Vagina (tissue), 2 donors: ENCODE data around the gene PDE4A.

Experiments used
- POLR2A ChIP-seq, 2 donors: fragments of 450-650 bp; IDR thresholded peaks; one replicate each; pipeline ENCODE4 v1.6.1; 2017; ENCODE audit warnings: antibody characterized with exemption in 2 of 2, mild to moderate bottlenecking in 2 of 2, moderate library complexity in 2 of 2
- TF ChIP-seq, protein P1 (sequence below), 3 experiments: fragments of 450-650 bp in 2 of 3; fragments of 200-600 bp in 1 of 3; sonication (generic) in 1 of 3; IDR thresholded peaks; one replicate each; pipeline ENCODE4 v1.5.1; 2017 to 2019; ENCODE audit warnings: antibody characterized with exemption in 3 of 3, mild to moderate bottlenecking in 2 of 3, moderate library complexity in 2 of 3

DNA sequence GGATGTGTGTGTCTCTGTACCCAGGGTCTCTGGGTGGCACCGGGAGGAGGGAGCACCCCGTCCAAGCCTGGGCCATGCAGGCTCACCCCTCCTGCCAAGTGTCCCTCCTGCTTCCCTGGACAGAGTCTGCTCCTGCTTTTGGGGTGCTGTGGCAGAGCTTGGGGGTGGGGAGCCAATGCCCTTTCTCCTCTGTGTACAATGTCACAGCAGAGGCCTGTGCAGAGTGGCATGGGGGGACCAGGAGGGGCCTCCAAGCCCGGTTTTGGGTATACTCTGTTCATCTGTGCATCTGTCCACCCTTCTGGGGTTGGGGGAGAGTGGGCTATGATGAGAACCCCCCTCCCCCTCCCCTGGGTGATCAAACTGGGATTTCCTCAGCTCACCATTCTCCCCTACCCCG is 33.5 kb downstream of the PDE4A start:
- TF ChIP-seq, protein P1, sequence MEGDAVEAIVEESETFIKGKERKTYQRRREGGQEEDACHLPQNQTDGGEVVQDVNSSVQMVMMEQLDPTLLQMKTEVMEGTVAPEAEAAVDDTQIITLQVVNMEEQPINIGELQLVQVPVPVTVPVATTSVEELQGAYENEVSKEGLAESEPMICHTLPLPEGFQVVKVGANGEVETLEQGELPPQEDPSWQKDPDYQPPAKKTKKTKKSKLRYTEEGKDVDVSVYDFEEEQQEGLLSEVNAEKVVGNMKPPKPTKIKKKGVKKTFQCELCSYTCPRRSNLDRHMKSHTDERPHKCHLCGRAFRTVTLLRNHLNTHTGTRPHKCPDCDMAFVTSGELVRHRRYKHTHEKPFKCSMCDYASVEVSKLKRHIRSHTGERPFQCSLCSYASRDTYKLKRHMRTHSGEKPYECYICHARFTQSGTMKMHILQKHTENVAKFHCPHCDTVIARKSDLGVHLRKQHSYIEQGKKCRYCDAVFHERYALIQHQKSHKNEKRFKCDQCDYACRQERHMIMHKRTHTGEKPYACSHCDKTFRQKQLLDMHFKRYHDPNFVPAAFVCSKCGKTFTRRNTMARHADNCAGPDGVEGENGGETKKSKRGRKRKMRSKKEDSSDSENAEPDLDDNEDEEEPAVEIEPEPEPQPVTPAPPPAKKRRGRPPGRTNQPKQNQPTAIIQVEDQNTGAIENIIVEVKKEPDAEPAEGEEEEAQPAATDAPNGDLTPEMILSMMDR (IDR thresholded peaks at IDR 0.05) = no peak
- TF ChIP-seq POLR2A (IDR thresholded peaks at IDR 0.05) = no peak
